Measurements from ENCODE around the gene CSF2RB.

The CSF2RB gene

DNA sequence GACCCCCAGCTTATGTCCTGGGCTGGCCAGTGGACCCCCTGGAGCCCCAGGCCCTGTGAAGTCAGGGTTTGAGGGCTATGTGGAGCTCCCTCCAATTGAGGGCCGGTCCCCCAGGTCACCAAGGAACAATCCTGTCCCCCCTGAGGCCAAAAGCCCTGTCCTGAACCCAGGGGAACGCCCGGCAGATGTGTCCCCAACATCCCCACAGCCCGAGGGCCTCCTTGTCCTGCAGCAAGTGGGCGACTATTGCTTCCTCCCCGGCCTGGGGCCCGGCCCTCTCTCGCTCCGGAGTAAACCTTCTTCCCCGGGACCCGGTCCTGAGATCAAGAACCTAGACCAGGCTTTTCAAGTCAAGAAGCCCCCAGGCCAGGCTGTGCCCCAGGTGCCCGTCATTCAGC lies 24.6 kb downstream of the CSF2RB start:
- no peak for DNase-seq

DNA sequence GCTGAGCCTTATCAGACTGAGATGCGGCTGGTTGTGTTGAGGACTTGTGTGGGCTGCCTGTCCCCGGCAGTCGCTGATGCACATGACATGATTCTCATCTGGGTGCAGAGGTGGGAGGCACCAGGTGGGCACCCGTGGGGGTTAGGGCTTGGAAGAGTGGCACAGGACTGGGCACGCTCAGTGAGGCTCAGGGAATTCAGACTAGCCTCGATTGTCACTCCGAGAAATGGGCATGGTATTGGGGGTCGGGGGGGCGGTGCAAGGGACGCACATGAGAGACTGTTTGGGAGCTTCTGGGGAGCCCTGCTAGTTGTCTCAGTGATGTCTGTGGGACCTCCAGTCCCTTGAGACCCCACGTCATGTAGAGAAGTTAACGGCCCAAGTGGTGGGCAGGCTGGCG lies 25.5 kb downstream of the CSF2RB start:
- DNase-seq: no peak

DNA sequence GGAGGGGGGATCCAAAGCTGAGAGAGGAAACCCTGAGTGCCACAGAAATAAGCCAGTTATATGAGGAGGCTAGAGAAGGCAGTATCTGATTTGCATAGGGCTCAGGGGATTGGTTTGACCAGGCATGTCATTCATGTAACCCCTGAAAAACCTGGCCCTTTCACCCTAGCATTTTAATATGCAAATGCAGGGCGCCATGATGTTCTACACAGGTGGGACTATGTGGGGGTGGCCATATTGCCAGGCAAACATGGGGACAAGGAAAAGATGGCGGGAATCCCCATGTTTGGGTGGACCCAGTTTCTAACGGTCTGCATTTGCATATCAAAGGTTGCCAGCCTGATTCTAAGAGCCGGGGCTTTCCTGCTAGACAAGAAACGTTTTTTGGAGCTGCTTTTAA lies 27.2 kb downstream of the CSF2RB start:
- no peak for DNase-seq

DNA sequence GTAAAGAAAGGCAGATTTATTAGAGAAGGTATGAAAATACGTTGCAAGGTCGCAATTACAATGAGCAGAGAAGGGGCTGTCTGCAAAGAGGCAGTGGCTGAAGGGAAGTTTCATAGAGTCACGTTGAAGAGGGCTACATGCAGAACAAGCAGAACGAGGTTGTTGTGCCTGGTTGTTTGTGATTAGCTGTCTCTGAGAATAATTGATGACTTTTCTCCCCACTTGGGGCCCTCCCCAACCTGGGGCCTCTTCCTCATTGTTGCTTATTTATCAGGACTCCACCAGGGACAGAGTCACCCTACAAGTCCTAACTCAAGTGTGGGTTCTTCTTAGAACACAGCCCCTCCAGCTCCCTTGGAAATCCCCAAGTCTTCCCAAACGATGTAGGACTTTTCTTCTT lies 29.1 kb downstream of the CSF2RB start:
- DNase-seq: no peak

DNA sequence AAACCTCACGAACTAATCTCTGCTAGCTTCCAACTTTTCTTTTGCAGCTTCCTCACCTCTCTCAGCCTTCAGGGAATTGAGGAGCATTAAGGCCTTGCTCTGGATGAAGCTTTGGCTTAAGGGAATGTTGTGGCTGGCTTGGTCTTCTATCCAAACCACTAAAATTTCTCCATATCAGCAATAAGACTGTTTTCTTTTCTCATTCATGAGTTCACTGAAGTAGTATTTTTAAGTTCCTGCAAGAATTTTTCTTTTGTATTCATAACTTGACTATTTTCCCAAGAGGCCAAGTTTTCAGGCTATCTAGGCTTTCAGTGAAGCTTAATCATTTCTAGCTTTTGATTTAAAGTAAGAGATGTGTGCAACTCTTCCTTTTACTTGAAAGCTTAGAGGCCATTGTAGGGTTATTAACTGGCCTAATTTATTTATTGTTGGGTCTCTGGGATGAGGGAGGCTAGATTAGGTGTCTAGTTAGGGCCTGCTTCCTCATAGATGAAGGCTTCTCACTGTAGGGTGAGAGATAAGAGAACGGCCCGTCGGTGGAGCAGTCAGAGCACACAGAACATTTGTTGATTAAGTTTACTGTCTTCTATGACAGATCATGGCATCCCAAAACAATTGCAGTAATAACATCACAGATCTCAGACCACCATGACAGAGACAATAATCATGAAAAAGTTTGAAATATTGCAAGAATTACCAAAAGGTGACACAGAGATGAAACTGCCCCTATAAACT lies 33.2 kb downstream of the CSF2RB start:
- DNase-seq: no peak

DNA sequence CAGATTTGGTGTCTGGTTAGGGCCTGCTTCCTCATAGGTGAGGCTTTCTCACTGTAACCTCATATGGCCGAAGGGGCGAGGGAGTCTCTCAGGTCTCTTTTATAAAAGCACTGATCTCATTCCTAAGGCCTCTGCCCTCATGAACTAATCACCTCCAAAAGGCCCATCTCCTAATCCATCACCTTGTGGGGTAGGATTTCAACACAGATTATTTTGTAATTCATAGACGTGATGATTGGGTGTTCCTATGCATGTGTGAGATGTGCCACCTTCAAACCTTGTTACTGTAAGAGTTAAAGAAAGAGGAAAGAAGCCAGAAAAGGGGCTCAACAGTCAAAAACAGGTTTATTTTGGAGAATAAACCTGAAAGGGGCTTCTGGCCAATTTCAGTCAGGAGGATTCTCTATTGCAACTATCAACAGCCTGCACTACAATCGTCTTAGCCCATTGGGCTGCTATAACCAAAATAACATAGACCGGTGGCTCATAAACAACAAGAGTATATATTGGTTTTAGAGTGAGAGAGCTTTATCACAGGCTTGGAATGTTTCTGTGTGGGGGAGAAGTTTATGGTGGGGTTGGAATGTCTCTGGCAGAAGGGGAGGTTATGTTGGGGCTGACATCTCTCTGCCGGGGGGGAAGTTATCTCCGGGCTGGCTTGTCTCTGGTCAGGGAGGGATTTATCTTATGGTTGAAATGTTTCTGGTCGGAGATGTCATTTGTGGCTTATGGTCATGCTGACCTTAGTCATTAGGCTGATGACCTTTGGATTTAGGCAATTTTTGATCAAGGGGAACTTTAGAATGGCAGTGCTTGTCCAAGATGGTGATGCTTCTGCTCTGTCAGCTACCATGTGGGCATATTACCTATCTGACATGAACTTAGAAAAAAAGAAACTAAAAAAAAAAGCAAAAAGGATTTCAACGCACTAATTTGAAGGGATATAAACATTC lies 35.1 kb downstream of the CSF2RB start:
- no peak for DNase-seq

DNA sequence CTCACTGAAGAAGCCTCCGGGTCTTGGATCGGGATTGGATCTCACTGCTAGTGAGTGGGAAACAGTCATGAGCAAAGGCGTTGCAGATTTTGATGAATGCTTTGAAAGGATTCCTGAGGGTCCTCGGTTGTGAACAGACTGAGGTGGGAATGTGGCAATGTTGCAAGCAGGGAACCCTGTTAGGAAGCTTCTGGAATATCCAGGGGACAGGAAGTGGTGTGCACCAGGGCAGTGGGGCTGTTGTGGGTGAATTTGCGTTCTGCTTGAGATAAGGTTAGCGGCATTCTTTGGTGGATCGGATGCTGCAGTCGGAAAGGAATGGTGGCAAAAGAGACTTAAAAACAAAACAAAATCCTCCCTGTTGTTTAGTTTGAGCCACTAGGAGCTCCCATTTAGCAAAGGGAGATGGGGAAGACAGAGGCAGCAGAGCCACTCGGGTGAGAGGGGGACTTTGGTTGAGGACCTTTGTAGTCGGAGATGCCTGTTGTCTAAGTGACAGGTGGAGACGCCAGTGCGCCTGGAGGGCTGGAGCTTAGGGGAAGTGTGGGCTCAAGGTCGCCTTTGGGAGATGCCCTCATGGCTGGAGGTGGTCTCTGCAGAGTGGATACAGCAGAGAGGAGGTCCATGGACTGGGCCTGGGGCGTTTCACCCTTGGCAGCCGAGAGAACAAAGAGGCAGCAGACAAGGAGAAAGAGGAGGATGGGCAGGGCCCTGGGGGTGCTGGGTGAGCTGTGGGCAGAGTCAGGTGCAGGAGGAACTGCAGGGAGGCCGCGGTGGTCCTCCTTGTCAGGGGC lies 37.6 kb downstream of the CSF2RB start:
- DNase-seq: no peak

DNA sequence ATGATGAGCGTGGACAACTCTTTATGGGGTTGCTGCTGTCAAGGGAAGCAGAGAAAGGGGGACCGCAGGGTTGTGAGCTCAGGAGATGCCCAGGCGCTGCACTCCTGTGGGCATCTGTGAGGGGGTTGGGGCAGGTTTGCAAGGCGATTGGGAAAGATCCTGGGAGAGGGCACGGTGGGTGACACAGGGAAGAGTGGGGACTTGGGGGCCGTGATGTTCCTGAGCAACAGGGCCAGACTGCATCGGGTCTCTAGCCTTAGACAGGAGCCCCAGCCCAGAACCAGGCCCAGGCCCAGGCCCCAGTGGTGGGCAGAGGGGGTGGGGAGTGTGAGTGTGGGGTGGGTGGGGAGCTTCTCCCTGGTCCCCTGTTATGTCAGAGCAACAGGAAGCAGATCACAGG lies 38.3 kb downstream of the CSF2RB start:
- no peak for DNase-seq

DNA sequence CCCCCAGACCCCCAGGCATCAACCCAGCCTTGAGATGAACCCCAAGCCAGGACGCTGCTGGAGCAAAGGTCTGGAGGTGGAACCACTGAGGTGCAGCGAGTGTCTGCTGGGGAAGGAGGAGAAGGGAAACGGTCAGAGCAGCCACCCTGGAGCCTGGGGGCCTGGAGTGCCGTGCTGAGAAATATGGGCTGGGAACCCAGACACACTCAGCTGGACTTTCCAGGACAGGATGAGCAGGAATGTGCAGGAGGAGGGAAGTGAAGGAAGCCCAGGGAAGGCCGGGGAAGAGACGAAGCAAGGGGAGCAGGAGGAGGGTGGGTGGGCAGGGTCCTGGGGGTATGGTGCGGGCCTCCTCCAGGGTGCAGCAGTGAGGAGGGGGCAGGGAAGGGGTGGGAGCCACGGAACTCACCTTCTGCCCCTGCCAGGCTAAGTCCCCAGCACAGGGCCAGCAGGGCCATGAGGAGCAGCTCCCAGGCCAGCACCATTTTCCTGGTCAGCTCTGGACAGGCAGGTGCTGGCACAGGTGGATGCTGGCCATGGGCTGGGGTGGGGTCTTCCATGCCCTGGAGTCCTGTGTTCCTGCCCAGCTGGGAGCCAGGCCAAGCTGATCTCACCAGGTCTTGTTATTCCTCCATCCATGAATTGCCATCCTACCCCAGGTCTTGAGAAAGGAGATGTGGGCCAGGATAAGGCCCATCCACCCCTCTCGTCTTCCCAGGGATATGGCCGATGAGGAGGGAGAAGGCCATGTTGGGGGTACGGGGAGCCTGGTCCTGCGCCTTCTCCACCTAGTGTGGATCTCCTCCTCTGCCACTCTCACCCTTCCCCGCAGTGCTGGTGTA lies 40.0 kb downstream of the CSF2RB start:
- no peak for DNase-seq

DNA sequence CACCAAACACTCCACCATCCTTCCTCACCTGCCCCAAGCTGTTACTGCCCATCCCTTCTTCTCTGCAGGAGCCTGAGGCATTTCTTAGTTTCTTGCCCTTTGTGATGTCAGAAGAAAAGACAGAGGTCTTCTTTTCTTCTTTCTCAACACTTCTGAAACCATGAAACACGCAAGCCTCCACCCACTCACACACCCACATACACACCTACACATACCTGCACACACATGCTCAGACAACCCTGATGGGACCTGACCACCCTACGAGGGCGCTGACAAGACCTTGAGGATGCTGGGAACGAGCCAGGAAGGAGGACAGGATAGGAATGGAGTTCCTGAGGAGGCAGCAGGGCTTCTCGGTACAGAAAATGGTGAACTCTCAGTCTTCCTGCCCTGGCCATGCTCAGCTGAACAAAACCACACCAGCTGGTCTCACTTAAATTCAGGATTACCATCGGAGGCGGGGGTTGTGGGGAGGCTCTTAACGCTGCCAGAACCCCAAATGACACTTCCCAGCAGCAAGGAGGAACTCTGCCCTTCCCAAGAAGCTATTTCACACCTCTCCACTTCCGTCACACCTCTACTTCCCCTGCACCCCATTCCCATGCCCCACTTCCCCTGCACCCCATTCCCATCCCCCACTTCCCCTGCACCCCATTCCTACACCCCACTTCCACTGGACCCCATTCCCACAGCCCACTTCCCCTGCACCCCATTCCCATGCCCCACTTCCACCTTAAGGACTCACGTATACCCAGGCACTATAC lies 41.0 kb downstream of the CSF2RB start:
- no peak for DNase-seq

DNA sequence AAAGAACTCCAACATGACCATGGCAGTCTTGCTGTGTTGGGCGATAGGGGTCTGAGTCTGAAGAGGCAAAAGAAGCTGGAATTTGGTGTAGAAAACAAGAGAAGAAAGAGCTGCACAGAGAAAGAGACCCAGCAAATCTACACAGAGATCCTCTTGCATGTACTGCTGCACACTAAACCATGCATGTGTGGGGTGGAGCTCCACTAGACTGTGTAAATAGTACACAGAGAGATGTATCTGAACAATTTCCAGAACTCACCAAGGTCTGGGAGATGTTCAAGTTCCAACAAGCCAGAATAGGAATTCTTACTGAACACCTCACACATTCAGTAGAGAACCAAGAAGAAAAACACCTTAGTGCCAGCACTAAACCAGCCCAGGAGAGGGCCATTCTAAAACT lies 42.3 kb downstream of the CSF2RB start:
- DNase-seq: no peak

DNA sequence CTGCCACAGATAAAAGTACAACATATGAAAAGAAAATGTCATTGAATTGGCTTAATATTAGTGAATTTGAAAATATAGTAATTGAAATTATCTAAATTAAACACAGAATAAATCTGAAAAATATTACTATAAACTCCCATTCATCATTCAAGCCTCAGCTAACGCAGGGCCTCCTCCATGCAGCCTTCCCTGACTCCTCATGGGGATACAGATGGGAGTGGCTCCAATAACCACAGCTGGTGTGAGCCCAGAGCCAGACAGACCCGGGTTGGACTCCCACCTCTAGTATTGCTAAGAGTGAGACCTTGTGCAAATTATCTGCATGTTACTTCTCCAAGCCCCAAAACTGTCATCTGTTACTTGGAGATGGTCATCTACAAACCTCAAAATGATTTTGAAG lies 44.9 kb downstream of the CSF2RB start:
- DNase-seq: no peak

DNA sequence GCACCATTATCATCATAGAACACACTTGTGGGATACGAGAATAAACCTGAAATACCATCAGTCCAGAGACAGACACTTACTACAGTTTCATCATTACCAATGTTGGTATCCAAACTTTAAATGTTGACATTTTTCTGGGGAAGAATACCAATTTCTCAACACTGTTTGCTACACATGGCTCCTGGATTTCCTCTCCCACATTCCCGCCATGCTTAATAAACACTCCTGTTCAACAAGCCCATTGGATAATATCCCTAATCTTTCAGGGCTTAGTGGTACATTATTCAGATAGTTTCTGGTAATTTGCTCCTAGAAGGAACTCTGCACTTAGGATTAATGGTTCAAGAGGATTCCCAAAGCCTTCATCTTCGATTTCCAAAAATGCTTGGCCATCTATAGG lies 48.2 kb downstream of the CSF2RB start:
- no peak for DNase-seq

DNA sequence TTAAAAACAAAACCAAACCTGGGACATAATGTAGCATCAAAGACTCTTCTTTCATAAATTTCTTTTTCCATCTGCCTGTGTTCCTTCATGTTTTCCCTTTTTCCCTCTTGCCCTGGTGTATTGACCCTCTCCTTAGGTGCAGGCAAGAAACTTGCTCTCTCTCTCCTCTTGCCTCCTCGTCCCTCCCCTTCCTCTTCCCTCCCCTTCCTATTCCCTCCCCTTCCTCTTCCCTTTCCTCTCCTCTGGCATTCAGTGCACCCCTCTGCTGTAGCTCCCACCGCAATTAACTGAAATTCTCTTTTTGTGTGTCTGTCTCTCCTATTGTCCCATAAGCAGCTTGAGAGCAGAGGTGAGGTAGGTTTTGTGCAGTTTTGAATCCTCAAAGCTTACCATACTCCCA lies 49.9 kb downstream of the CSF2RB start:
- DNase-seq: no peak

DNA sequence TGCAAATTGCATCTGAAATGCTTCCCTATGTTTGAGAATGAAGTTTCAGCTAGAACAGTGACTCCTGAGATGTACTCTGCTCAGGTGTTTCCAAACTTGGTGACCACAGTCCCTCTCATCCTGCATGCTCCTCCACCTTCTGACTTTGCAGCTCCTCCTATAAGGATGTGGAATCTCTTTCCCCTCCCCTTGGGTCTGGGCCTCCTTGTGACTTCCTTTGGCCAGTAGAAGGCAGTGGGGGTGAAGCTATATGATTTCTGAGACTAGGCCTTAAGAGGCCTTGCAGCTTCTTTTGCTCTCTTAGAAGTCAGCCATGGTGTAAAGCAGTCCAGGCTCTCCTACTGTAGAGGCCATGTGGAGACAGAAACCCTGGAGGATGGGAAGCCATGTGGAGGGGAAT lies 50.7 kb downstream of the CSF2RB start:
- no peak for DNase-seq

DNA sequence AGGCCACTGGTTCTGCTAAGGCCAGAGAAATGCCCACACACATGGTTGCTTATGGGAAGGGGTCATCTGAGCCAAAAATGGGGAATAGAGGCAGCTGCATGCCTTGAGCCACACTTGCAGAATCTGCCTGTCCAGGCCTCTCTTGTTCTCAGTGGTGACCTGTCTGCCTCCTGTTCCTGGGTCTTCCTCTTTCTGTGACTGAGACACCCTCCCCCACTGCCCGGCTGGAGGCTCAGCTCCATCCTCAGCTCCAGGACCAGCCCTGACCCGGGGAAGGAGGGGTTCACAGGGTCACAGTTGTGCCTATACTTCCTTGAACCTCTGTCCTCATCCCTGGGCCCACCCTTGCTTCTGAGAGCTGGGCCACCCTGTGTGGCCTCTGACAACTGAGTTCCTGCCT lies 52.3 kb downstream of the CSF2RB start:
- no peak for DNase-seq

DNA sequence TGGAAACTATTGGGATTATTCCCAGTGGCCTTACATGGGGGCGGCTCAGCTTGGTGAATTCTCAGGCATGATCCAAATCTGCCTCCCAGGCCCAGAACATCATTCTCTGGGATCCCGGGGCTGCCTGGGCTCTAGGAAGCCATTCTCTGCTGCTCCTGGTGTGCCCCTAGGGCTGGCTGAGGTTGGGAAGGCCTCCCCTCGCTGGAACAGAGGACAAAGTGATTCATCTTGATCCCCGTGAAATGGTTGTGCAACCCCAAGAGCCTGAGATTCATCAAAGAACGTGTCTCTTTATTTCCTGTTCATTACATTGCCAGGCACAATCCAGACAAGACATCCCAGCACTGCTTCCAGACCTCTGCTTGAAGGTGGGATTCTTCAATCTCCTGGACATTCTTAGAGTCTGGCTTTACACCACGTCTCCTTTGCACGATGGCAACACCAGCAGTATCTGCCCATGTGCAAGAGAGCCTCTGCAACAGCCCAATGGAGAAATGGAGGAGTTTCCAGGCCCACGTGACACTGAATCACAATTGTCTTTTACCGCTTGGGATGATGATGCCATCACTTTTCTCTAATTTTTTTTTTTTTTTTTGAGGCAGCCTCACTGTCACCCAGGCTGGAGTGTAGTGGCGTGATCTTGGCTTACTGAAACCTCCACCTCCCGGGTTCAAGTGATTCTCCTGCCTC lies 53.6 kb downstream of the CSF2RB start:
- no peak for DNase-seq

DNA sequence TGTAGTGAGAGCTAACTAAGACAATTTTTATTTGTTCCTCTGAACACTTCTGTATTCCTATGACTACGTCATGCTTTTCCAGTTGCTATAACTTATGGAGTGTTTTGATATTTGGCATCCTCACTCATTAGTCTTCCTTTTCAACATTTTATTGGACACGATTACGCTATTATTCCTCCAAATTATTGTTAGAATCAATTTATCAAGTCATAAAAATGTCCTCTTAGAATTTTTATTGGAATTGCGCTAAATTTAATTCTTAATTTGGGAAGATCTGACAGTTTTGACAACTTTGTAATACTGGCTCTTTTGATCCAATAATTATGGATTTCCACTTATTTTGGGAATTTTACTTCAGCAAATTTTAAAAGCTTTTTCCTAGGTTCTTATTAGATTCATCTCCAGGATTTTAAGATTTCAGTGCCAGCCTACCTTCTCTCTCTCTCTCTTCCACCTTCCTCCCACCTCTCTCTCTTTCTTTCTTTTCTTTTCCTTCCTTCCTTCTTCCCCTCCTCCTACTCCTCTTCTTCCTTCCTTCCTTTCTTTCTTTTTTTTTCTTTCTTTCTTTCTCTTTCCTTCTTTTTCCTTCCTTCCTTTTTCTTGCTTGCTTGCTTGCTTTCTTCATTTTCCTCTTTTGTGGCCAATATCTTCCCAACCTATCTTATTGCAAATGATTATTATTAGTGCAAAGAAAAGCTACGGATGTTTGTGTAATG lies 55.0 kb downstream of the CSF2RB start:
- no peak for DNase-seq

DNA sequence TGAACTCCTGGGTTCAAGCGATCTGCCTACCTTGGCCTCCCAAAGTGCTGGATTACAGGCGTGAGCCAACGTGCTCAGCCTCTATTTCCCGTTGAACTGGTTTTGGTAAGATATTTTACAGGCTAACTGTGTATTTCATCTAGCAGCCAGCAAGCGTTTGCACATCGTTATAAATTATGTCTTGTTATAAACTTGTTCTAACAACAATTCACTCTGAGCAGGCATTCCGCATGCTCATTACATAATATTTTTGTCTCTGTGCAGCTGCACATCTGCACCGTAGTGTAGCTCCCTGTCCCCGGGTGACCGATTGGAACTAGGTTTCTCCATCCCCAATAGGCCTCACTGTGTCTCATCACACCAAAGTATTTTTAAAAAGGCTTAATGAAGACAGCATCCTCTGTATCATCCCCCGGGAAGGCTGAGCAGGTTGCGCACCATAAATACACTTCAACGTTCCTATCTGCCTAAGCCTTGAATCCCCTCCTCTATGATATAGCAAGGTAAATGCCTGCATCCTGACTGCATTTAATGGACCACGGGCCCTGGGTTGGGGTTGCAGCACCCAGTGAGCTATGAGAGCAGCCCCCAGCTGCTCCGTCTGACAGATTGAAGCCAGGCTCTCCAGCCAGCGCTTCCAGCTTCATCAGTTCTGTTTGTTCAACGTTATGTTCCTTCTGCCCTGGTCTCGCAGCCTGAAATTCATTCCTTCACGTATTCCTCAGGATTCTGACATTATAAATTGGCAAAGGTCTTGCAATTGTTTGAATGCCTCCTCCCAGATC lies 58.1 kb downstream of the CSF2RB start:
- no peak for DNase-seq

DNA sequence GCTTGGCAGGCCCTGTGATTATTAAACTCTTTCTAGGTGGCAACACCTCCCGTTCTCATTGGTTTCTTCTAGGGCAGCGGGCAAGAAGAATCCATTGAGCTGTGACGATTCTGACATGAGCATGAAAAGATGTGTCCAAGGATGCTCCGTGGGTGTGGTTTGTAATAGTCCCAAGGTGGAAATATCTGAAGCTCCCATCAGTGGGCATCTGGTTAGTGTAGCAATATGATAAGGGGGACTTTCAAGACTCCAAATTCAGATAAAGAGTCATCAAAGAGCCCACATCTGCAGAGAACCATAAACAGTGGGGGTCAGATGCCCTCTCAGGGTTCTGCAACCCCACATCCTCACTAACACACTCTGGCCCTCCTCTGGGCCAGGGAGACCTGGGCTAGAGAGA lies 63.2 kb downstream of the CSF2RB start:
- DNase-seq: no peak
